Measurements from ENCODE around the gene ENOX2. TPM values are rescaled to one million over a fixed set of nuclear protein-coding genes. Genes with fewer than 3 reads are reported as not detected.

ENOX2 gene
- polyA plus RNA-seq, 3 donors from 2014 or later, result 14.8 to 26.0 (median 22.2) TPM

DNA sequence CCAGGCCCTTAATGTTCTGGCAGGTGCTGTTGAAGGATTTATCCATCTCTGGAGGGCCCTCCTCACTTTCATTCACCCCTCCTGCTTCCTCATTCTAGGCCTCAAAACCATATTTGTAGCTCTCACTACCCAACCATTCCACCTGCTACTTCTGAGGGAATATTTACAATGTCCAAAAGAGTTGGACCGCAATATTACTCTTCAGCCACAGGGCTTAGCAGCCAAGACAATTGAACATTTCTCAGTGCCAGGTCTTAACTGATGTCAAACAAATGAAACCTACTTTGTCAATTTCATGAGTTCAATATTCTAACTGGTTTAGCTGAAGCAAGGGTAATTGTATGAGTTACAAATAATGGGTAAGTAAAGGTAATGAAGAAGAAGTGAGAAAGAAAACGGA lies 113.2 kb downstream of the ENOX2 start:
- Mint-ChIP-seq H3K27me3 (ENCODE audit: low read depth in 3 of 3) (no peaks in the 10 kb centered on the region), H3K4me3 (no peak overlapping the region), H3K36me3 (peaks cover 0 to 5% (median 3%) of the 10 kb centered on the region in 3 donors), H3K4me1 (no peaks in the 10 kb centered on the region), H3K9me3 (no peaks in the 10 kb centered on the region), H3K27ac (no peak overlapping the region)
- DNase-seq, result no peak

DNA sequence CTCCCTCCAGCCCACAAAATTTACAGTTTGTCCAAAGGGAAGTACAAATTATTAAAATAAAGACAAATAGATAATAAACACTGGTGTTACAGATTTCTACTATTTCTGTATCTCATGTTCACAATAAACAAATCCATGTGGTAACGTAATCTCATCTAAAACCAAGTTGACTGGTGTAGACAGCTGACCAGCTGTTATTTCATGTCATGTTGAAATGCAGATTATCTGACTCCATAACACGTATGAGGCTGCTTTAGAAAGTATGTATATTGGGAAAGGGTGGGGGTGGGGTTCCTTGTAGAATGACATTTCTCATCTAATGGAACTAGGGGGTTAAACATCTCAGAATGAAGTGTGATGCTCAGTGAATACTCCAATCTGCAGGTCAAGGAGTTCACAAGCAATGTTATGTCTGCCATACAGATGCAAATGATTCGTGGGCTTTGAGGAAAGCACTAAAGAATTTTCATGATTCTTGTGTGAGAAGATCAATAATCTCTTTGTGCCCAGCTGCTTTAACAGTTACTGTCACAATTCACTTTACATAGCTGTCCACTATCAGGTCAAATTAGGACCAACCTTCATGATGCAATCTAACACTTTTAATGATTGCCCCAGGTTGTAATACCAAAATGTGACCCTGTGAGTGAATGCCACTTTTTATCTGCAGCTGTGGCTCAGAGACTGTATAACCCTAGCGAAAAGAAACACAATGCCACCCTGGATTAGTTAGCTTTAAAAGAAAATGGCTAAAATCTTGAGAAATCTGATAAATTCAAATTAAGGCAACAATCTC lies 114.0 kb downstream of the ENOX2 start:
- no peaks in the 10 kb centered on the region for H3K9me3 Mint-ChIP-seq
- no peak overlapping the region for H3K27ac Mint-ChIP-seq
- no peak overlapping the region for H3K4me3 Mint-ChIP-seq
- no peaks in the 10 kb centered on the region for H3K27me3 Mint-ChIP-seq (ENCODE audit: low read depth in 3 of 3)
- H3K4me1 Mint-ChIP-seq, result no peaks in the 10 kb centered on the region
- H3K36me3 Mint-ChIP-seq, result peaks cover 0 to 5% (median 3%) of the 10 kb centered on the region in 3 donors
- no peak for DNase-seq

DNA sequence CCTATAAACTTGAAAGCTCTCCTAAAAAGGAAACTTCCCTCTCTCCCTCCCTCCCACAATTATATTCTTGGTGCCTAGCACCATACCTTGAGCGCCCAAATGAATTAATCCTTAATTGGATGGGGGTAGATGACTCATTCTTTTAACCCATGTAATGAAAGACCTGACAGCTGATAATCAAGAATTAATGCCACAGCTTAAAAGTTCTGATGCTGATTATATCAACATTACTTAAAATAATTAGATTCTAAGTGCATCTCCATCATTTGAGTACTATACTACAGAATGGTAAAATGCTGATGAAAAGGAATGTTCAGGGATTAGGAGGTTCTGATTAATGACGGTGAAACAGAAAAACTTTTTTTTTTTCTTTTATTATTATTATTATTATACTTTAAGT lies 117.0 kb downstream of the ENOX2 start:
- Mint-ChIP-seq H3K36me3 (no peaks in the 10 kb centered on the region), H3K4me1 (no peaks in the 10 kb centered on the region), H3K27ac (no peak overlapping the region), H3K4me3 (no peak overlapping the region), H3K27me3 (ENCODE audit: low read depth in 3 of 3) (peaks cover 0 to 2% (median 2%) of the 10 kb centered on the region in 3 donors), H3K9me3 (no peaks in the 10 kb centered on the region)
- no peak for DNase-seq

- Mint-ChIP-seq H3K36me3 (peaks cover 0 to 14% (median 3%) of the 10 kb centered on the region in 3 donors), H3K4me3 (no peak overlapping the region), H3K27me3 (ENCODE audit: low read depth in 3 of 3) (peaks cover 0 to 7% (median 2%) of the 10 kb centered on the region in 3 donors), H3K9me3 (no peaks in the 10 kb centered on the region), H3K4me1 (no peaks in the 10 kb centered on the region), H3K27ac (no peak overlapping the region)
- no peak for DNase-seq
These were observed 124.2 kb downstream of the ENOX2 start for GRCh38 chrX:130778773-130779172.

- no peaks in the 10 kb centered on the region for H3K9me3 Mint-ChIP-seq
- H3K27me3 Mint-ChIP-seq (ENCODE audit: low read depth in 3 of 3), result peaks cover 0 to 7% (median 0%) of the 10 kb centered on the region in 3 donors
- DNase-seq, result no peak
- peaks cover 0 to 17% (median 3%) of the 10 kb centered on the region in 3 donors for H3K36me3 Mint-ChIP-seq
- H3K4me3 Mint-ChIP-seq, result no peak overlapping the region
- peaks cover 7 to 11% of the 10 kb centered on the region in 2 donors for H3K4me1 Mint-ChIP-seq
- H3K27ac Mint-ChIP-seq, result no peak overlapping the region
These were observed 127.2 kb downstream of the ENOX2 start for GRCh38 chrX:130775849-130776248.

- no peak for DNase-seq
- H3K36me3 Mint-ChIP-seq, result peaks cover 0 to 3% (median 3%) of the 10 kb centered on the region in 3 donors
- peaks cover 0 to 4% (median 3%) of the 10 kb centered on the region in 3 donors for H3K27me3 Mint-ChIP-seq (ENCODE audit: low read depth in 3 of 3)
- no peak overlapping the region for H3K4me3 Mint-ChIP-seq
- H3K27ac Mint-ChIP-seq, result no peak overlapping the region
- no peaks in the 10 kb centered on the region for H3K9me3 Mint-ChIP-seq
- H3K4me1 Mint-ChIP-seq, result peaks cover 7 to 14% of the 10 kb centered on the region in 2 donors
These were observed 130.2 kb downstream of the ENOX2 start for GRCh38 chrX:130772776-130773143.

DNA sequence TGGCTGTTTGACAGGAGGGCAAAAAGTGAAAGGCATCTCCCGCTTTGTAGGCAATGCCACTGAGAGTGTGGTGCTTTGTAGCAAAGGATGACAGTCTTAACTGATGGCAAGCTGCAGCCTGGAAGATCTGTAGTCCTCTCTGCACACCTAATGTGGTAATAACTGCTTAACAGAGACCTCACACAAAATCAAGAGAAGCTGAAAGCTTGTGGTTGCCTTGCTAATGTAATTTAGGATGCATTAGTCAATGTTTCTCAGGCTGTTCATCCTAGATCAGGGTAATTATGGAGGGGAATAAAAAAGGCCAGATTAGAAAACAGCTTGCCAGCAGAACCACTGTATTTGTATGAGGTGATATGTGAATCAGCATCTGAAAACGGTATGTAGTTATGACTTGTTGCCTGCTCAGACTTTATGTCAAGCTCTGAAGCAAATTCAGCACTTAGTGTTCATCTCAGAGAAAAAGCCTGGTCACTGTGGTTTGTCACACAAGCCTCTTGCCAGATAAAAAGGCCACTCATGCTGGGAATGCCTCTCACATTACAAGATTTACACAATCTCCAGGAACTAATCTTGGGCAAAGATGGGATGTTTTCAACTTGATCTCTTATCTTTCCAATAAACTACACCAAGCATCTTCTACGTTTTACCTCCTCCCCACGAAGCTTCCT lies 130.8 kb downstream of the ENOX2 start:
- H3K27ac Mint-ChIP-seq, result no peak overlapping the region
- H3K9me3 Mint-ChIP-seq, result no peaks in the 10 kb centered on the region
- peaks cover 0 to 8% (median 3%) of the 10 kb centered on the region in 3 donors for H3K36me3 Mint-ChIP-seq
- H3K4me3 Mint-ChIP-seq, result no peak overlapping the region
- H3K4me1 Mint-ChIP-seq, result peaks cover 7 to 14% of the 10 kb centered on the region in 2 donors
- no peak for DNase-seq
- peaks cover 0 to 4% (median 3%) of the 10 kb centered on the region in 3 donors for H3K27me3 Mint-ChIP-seq (ENCODE audit: low read depth in 3 of 3)

- Mint-ChIP-seq H3K4me3 (no peak overlapping the region), H3K9me3 (no peaks in the 10 kb centered on the region), H3K27ac (no peak overlapping the region), H3K4me1 (peaks cover 7 to 14% of the 10 kb centered on the region in 2 donors), H3K27me3 (ENCODE audit: low read depth in 3 of 3) (peaks cover 0 to 4% (median 3%) of the 10 kb centered on the region in 3 donors), H3K36me3 (peaks cover 0 to 9% (median 3%) of the 10 kb centered on the region in 3 donors)
- DNase-seq, result no peak
These were observed 131.4 kb downstream of the ENOX2 start for GRCh38 chrX:130771648-130772047.

DNA sequence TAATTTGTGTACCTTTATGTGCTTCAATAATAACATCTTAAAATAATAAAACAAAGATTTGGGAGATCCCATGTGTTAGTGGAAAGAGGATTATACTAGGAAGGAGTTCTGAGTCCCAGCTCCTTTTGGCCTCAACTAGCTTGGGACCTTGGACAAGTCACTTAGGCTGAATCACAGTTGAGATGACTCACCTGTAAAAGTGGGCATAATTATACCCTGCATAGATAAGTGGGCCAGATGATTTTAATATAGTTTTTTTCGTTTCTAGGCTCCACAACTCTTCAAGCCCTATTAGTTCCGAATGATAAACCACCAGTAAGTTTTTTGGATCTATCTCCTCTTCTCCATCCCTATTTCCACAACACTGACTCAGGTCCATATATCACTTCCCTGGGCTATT lies 131.8 kb downstream of the ENOX2 start:
- H3K27ac Mint-ChIP-seq, result no peak overlapping the region
- DNase-seq, result no peak
- H3K4me3 Mint-ChIP-seq, result no peak overlapping the region
- H3K36me3 Mint-ChIP-seq, result peaks cover 0 to 9% (median under 1%) of the 10 kb centered on the region in 3 donors
- no peaks in the 10 kb centered on the region for H3K9me3 Mint-ChIP-seq
- H3K27me3 Mint-ChIP-seq (ENCODE audit: low read depth in 3 of 3), result peaks cover 0 to 4% (median 3%) of the 10 kb centered on the region in 3 donors
- peaks cover 7 to 14% of the 10 kb centered on the region in 2 donors for H3K4me1 Mint-ChIP-seq

- Mint-ChIP-seq H3K4me3 (no peak overlapping the region), H3K4me1 (peaks cover 7 to 14% of the 10 kb centered on the region in 2 donors), H3K27me3 (ENCODE audit: low read depth in 3 of 3) (peaks cover 0 to 4% (median 3%) of the 10 kb centered on the region in 3 donors), H3K9me3 (no peaks in the 10 kb centered on the region), H3K36me3 (peaks cover 0 to 9% (median 0%) of the 10 kb centered on the region in 3 donors), H3K27ac (no peak overlapping the region)
- no peak for DNase-seq
These were observed 132.4 kb downstream of the ENOX2 start for GRCh38 chrX:130770615-130771014.

GRCh38 chrX:130769835-130770234 lies 133.2 kb downstream of the ENOX2 start:
- Mint-ChIP-seq H3K27ac (no peak overlapping the region), H3K27me3 (ENCODE audit: low read depth in 3 of 3) (peaks cover 0 to 3% (median 2%) of the 10 kb centered on the region in 3 donors), H3K4me3 (no peak overlapping the region), H3K4me1 (peaks cover 7 to 14% of the 10 kb centered on the region in 2 donors), H3K9me3 (no peaks in the 10 kb centered on the region), H3K36me3 (peaks cover 0 to 9% (median 0%) of the 10 kb centered on the region in 3 donors)
- no peak for DNase-seq

- Mint-ChIP-seq H3K36me3 (no peaks in the 10 kb centered on the region), H3K27ac (no peak overlapping the region), H3K27me3 (ENCODE audit: low read depth in 3 of 3) (peaks cover 0 to 6% (median 0%) of the 10 kb centered on the region in 3 donors), H3K4me3 (no peak overlapping the region), H3K4me1 (no peaks in the 10 kb centered on the region), H3K9me3 (no peaks in the 10 kb centered on the region)
- DNase-seq, result no peak
These were observed 144.9 kb downstream of the ENOX2 start for GRCh38 chrX:130758072-130758471.

DNA sequence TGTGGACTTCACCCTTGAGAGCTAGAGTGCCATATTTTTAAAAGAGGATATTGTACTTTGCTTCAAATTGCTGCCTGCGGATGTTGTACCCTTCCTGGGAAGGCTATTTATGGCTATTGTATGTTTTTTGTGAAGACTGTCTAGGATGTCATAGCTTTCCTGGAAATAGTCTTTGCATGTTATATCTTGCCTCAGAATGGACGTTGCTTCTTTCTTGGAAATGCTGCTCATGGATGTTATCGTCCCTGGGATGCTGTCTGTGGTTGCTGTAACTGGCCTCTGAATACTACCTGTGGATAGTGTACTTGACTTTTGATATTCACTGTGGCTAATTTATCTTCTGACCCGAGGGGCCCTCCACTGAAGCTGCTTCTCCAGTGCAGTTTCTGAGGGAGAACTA lies 146.8 kb downstream of the ENOX2 start:
- no peak overlapping the region for H3K4me3 Mint-ChIP-seq

DNA sequence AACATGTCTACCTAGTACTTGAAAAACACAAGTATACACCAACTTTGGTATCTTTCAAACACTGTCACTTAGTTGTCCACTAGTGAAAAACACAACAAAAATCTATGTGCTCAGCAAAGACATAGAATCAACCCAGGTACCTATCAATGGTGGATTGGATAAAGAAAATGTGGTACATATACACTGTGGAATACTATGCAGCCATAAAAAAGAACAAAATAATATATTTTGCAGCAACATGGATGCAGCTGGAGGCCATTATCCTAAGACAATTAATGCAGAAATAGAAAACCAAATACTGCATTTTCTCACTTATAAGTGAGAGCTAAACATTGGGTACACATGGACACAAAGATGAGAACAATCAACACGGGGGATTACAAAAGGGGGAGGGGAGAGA lies 148.7 kb downstream of the ENOX2 start:
- H3K4me1 Mint-ChIP-seq, result no peaks in the 10 kb centered on the region
- no peak overlapping the region for H3K27ac Mint-ChIP-seq
- H3K4me3 Mint-ChIP-seq, result no peak overlapping the region
- H3K9me3 Mint-ChIP-seq, result no peaks in the 10 kb centered on the region
- no peak for DNase-seq
- H3K36me3 Mint-ChIP-seq, result no peaks in the 10 kb centered on the region
- peaks cover 0 to 2% (median 0%) of the 10 kb centered on the region in 3 donors for H3K27me3 Mint-ChIP-seq (ENCODE audit: low read depth in 3 of 3)

More for the DNA sequence above, 146.8 kb downstream of the ENOX2 start:
- Mint-ChIP-seq H3K27me3 (ENCODE audit: low read depth in 3 of 3) (peaks cover 0 to 6% (median 0%) of the 10 kb centered on the region in 3 donors), H3K36me3 (no peaks in the 10 kb centered on the region), H3K9me3 (no peaks in the 10 kb centered on the region), H3K4me1 (no peaks in the 10 kb centered on the region), H3K27ac (no peak overlapping the region)
- no peak for DNase-seq

Data from immature natural killer cell (primary cell).